ENCODE data around the gene GASK1A.

DNA sequence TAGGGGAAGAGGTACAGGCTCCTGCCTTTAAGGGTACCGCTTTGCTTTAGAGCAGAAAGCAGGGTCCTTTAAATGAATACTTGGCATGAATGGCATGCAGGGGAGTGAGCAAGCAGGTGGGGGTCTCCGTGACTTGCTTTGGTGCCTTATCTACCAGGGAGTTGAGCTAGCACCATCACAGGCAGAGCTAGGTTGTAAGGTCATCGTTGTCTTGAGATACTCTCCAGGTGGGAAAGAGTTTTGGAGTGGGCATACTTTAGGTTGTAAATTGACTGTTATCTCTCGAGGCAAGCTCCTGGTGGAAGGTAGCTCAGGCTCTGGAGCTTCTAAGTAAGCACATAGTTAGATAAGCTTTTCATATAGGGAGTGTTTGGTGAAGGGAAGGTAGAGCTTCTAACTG is 5.6 kb downstream of the GASK1A start:
- no peak for TF ChIP-seq CEBPB (IDR thresholded peaks at IDR 0.05; ENCODE audit: borderline replicate concordance in 1 of 2, low read depth in 2 of 2, low read length in 2 of 2)
- no peak for TF ChIP-seq POLR2A (IDR thresholded peaks at IDR 0.05; ENCODE audit: low read depth, low read length)

Measured in GM12878 (cell line).